Forelimb muscle (tissue), 1 donor: ENCODE data around the gene DCAF4L1. TPM values are rescaled to one million over a fixed set of nuclear protein-coding genes. Genes with fewer than 3 reads are reported as not detected.
A peak's percentile ranks its signal among the peaks of the same experiment; 100 is the strongest.

Source experiments
- DNase-seq: peaks from one replicate; pipeline ENCODE4 v3.0.0-alpha.2; 2013; ENCODE audit warnings: low read depth
- polyA plus RNA-seq: library from polyadenylated mRNA; unstranded; fragments of 120-200 nt; gene quantifications from one replicate; pipeline ENCODE4 v1.2.1, GENCODE V29; 2013; ENCODE audit not compliant: insufficient read length

DCAF4L1 gene, protein sequence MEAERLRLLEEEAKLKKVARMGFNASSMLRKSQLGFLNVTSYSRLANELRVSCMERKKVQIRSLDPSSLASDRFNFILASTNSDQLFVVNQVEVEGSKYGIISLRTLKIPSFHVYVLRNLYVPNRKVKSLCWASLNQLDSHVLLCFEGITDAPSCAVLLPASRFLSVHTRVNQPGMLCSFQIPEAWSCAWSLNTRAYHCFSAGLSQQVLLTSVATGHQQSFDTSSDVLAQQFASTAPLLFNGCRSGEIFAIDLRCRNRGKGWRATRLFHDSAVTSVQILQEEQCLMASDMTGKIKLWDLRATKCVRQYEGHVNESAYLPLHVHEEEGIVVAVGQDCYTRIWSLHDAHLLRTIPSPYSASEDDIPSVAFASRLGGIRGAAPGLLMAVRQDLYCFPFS
- 0.35 TPM for polyA plus RNA-seq

DNA sequence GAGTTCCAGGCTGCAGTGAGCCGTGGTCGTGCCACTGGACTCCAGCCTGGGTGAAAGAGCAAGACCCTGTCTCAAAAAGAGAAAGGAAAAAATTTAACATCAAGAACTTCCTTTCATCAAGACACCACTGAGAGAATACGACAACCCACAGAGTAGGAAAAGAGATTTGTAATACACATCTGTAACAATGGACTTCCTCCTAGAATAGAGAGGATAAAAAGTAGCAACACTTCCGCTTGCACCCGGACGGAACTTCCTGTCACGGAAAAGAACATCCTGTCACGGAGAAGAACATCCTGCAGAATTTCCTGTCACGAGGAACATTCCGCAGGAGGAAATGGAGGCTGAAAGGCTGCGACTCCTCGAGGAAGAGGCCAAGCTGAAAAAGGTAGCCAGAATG, at the start of gene DCAF4L1:
DCAF4L1 (plus strand) TSS at position 301 of the 400 bp plus-strand sequence; CDS start at position 338, 37 bp downstream.
- no peak for DNase-seq

DNA sequence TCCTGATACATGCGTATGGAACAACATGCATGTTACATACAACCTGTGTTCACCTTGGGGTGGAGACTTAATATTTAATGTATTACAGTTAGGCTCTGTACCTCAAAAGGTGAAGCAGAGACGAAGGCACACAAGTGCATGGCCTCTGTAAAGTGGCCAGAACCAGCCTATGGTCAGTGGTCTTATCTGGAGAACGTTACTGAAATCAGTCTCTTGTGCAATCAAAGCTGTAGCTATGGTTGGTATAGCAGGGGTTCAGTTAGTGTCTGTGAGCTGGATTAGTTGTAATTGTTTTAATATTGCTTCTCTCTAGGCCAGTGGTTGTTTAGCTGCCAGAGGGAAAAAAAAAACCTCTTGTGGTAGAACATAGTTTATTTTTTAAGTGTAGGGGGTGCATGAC, 48.6 kb upstream of the DCAF4L1 start:
- no peak for DNase-seq

DNA sequence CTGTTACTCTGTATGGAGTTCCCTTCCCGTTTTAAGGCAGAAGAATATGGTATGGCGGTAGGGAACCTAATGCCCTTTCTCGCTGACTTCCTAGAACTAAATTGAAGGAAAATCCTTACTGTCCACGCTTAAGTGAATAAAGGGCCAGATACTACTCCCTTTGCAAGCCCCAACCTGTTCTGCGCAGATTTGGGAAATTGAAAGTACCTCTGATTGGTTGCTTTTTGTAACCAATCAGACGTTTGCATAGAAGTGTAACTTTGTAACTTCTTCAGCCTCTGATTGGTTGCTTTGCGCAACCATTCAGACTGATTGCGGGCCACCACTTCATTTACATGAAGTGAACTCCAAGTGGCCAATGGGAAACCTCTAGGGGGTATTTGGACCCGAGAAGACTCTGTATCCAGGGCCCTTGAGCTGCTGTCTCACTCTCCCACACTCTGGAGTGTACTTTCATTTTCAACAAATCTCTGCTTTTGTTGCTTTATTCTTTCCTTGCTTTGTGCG, 47.5 kb upstream of the DCAF4L1 start:
- no peak for DNase-seq

DNA sequence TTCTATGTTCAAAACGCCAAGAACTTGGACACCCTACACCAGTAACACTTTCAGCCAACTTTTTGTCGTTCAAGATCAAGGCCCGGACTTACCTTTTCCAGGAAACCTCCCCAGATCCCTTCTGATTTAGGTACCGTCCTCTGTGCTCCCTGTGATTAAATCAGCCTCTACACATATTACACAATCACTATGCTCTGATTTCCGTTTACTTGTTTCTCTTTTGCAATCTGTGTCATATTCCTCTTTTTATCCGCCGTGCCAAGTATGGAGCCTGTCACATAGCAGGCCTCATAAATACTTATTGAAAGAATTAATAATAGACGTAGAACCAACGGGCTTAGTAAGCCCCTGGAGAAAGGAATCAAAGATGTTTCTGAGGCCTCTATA, 47.0 kb upstream of the DCAF4L1 start:
- DNase-seq: no peak

DNA sequence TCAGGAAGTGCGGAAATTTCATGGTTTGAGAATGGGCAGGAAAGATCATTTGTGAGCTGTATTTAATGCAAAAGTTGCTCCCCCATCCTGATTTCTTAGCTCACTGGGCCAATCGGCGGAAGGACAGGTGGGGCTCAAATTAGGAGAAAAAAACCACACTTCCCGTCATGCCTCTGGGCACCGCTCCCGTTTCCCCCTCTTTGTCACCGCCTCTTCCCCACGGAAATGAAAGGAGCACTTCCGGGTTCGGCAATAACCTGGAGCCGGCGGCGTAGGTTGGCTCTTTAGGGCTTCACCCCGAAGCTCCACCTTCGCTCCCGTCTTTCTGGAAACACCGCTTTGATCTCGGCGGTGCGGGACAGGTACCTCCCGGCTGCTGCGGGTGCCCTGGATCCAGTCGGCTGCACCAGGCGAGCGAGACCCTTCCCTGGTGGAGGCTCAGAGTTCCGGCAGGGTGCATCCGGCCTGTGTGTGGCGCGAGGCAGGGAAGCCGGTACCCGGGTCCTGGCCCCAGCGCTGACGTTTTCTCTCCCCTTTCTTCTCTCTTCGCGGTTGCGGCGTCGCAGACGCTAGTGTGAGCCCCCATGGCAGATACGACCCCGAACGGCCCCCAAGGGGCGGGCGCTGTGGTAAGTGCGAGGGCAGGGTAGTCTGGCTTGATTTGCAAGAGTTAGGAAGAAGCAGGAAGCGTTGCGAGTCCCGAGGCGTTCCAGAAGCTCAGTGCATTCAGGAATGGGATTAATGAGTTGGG, 46.5 kb upstream of the DCAF4L1 start, which contains the start of gene TMEM33:
TMEM33 (plus strand) TSS at position 529 of the 751 bp plus-strand sequence; CDS start at position 585, 56 bp downstream.
- peak; percentile 75 for DNase-seq

DNA sequence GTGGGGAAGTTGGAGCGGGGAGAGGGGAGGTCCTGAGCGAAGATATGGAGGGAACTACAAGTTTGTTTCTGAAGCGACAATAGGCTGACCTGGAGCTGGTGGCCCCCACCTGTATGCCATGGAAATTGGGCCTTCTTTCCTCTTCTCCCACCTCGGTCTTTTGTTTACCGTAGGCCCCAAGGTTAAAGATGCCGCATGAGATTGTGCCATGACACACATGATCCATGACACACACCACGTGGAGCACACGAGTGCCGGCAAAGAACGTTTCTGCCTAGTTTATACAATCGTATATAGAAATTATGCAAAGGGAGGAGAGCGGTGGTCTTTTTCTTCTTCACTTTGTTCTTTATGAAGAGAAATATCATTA, 45.9 kb upstream of the DCAF4L1 start:
- no peak for DNase-seq

DNA sequence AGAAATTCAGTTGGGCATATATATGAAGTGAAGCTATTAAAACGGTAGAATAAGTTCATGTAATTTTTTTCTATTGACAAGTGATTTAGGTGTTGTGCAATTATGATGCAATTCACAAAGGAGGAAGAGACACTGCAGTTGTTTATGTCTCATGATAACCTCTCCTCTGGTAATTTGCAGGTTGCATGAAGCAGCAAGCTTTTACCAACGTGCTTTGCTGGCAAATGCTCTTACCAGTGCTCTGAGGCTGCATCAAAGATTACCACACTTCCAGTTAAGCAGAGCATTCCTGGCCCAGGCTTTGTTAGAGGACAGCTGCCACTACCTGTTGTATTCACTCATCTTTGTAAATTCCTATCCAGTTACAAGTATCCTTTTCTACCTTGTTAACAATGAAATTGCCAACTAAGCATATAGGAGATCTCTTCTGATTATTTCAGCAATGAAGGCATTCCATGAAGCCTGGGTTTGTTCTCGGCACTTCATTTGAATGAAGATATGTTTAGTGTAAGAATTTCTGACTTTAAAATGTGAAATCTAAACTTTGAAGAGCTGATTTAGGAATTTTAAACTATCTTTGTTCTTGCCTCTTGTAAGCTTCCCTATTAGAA, 42.4 kb upstream of the DCAF4L1 start:
- no peak for DNase-seq

DNA sequence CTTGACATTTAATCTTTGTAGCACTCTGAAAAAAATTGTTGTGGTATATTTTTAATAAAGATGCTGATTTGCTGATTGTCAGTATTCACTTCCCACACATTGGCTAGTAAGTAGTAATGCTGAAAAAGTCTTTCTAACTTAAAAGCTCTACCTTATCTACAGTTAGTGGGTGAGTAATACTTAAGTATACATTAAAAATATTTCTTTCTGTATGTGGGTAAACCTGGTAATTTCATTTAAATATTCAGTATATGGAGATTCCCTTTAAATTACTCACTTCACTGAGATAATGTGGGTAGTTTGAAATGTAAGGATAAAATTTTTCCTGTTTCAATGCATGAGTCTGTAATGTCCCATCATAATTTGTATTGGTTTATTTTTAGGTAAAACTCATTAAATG, 40.7 kb upstream of the DCAF4L1 start:
- no peak for DNase-seq

DNA sequence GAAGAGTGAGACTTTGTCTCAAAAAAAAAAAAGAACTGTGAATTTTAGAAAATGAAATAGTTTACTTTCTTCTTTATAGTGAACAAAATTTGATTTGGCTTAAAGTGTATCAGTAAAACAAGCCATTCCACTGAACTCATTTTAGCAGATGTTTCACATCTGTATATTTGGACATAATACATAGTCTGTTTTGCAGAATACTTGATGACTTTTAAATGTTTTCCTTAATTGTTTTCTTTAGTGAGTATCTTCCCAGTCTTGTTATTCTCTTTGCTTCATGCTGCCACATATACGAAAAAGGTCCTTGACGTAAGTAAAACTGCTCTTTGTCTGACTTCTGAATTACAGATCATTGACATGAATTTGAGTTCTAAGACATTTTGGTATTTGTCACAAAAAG, 38.0 kb upstream of the DCAF4L1 start:
- DNase-seq: no peak

DNA sequence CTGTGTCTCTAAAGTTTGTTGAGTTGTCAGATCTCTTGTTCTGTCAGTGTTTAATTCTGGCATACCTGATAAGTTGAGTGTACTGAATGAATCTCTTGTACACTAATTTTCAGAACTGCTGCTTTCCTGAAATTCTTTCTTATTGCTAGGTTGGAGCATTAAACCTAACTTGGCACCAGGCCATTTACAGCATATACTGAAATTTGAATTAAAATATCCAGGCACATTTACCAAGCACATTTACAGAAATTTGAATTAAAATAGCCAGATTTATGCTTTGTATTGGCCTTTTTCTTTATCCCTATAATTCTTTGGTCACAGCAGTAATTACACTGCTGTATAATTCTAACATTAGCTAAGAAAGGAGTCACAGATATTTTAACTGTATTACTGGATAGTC, 37.5 kb upstream of the DCAF4L1 start:
- DNase-seq: no peak

DNA sequence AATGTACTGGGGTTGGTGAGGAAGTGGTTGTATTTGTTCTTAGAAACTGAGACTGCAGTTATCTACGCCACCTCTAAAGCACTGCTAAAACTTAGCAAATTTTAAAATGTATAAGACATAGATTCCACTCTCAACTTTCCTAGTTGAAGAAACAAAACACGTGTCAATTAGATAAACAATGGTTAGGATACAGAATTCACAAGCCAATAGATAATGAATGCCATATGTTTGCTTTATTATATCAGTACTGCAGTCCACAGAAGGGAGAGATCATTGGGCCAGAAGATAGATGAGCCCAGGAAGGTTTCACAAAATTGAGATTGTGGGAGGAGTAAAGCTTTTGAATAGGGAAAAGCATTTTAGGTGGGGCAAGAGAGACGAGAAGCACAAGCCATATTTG, 32.0 kb upstream of the DCAF4L1 start:
- DNase-seq: no peak

DNA sequence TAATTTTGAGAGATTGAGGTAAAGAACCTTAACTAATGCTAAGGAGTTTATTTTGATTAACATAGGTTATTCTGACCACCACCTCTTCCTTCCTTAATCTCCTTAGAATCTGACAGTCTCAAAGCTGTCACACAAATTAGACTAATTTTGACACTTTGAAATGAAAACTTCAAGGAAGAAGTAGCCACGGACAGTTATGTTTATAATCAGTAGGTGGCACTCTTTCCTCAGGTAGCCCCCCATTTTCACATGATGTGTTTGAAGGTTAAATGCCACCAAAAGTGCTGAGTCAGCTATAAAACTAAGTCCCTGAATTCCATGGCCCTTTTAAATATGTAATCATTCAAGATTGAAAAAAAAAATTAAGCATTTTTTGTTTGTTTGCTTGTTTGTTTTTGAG, 23.9 kb upstream of the DCAF4L1 start:
- no peak for DNase-seq

DNA sequence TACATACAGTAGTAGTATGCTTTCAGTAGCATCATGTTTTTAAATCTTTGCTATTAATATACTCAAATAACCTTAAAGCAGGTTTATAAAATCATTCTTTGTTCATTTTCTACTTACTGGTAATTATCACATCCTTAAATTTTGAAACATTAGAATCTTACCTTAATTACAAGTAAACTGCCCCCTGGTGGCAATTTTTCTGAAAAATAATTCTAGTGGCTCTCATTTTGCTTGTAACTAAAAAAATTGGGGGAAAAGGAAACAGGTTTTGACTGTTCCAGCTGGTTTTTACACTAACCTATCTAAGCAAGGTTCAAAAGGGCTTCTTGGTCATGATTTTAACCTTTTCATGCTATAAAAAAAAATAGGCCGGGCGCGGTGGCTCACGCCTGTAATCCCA, 18.5 kb upstream of the DCAF4L1 start:
- no peak for DNase-seq

DNA sequence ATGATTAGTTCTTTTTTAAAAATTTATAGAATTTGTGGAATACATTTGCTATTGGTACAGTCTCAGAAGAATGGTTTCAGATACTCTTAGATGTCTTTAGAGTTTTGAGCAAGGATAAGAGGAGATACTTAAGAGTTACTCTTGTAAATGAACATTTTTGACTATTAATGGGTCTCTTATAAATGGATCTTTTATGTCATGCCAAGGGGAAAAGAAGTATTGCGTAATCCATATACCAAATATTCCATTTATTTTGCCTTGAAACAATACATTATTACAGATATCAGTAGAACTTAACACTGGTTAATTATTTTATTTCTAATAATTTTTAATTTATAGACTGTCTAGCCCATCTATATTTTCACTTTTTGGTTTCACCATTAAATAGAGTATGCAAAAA, 17.2 kb upstream of the DCAF4L1 start:
- DNase-seq: no peak

DNA sequence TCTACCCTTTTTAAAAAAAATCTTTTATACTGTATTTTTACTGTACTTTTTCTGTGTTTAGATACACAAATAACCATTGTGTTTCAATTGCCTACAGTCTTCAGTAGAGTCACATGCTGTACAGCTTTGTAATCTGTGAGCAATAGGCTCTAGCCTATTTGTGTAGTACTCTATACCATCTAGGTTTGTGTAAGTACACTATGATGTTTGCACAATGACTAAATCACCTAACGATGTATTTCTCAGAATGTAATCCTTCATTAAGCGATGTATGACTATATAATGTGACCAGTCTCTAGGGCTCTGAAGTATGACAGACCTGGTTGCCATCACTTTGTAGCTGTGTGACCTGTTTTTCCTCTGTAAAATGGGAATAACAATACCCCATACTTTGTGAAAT, 14.2 kb upstream of the DCAF4L1 start:
- no peak for DNase-seq

DNA sequence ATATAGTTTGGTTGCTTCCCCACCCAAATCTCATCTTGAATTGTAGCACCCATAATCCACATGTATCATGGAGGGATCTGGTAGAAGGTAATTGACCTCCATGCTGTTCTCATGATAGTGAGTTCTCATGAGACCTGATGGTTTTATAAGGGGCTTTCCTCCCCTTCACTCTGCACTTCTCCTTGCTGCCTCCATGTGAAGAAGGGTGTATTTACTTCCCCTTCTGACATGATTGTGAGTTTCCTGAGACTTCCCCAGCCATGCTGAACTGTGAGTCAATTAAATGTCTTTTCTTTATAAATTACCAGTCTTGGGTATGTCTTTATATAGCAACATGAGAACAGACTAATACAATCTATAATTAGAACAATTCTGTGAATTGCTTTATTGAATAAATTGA, 11.9 kb upstream of the DCAF4L1 start:
- no peak for DNase-seq

DNA sequence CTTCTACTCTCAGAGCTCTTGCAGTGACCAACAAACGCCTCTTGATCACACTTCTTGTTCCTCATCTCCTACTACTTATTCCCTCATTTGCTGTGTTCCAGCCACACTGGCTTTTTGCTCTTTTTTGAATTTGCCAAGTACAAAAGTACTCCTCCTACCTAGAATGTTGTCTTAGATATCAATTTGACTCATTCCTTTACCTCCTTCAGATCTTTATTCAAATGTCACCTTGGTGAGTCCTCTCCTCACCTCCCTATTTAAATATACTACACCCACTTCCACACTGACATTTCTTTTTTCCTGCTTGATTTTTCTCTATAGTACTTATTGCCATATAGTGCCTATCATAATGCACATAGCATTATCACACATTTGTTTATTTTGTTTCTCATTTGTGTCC, 6.2 kb upstream of the DCAF4L1 start:
- no peak for DNase-seq

DNA sequence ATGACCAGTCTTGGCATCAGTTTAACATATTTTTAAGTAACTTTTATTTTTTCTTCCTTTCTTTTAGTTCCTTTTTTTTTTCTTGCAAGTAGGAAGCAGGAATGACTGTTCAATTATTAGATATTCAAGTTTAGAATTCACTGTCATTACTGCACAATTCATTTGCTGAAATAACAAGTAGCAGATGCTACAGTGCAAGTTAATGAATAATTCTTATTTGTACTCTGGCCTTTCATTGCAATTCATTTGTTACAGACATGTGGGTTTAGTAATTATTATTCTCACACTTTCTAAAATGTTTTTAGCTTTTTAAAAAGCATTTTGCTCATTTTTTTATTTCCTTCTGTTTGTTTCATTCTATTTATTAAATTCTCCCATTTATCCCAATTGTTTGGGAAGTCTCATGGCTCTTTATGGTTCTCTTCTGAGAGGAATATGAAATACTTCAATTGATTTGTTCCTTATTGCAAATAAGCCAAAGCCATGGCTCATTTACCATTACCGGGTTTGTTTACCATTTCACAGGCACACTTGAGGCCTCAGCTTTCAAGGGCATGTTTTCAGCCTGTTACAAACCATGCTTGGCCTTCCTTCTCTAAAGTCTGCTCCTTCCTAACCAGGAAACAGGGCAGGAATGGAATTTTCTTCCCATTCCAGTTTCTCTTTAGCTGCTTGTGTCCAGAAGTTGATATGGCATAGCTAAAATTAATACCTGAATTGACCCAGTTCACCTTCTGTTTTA, 4.6 kb upstream of the DCAF4L1 start:
- no peak for DNase-seq

DNA sequence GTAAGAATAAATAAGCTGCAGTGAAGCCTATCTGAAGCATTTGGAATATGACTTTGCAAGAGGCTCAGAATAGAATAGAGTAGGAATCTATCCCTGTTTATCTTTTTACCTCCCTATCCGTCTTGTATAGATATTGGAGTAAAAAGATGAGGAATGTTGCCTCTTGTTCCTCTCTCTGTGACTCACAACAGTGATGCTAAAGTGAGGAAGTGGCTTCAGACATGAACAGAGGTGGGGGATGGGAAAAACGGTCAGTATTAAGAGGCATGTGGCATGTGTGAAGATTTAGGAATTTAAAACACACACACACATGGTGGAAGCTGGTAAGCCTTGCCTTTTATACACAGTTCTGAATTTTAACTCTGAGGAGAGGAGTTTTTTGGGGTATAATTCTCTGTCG, 3.8 kb upstream of the DCAF4L1 start:
- DNase-seq: no peak

DNA sequence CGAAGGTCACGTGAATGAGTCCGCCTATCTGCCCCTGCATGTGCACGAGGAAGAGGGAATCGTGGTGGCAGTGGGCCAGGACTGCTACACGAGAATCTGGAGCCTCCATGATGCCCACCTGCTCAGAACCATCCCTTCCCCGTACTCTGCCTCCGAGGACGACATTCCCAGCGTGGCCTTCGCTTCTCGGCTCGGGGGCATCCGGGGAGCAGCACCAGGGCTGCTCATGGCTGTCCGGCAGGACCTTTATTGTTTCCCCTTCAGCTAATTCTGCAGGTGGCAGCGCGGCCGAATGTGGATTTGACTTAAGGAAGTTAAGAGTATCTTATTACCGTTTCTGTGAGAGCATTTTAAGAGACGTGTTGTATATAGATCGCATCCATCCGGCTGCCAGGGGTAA, 1.2 kb downstream of the DCAF4L1 start:
- no peak for DNase-seq

DNA sequence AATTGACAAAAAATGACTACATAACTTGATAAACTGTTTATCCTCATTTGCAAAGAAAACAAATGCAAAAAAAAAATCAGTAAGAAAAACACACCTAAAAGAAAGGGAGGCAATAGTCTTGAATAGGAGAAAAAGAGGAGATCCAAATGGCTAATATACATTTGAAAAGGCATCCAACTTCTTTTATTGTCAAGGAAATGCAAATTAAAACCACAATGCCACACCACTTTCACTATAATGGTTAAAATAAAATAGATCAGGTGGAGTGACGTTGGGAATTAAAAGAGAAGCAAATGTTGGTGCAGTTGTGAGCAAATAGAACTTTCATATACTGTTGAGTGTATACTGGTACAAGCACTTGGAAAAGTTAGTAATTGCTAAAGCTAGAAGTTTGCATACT, 3.6 kb downstream of the DCAF4L1 start:
- DNase-seq: no peak

DNA sequence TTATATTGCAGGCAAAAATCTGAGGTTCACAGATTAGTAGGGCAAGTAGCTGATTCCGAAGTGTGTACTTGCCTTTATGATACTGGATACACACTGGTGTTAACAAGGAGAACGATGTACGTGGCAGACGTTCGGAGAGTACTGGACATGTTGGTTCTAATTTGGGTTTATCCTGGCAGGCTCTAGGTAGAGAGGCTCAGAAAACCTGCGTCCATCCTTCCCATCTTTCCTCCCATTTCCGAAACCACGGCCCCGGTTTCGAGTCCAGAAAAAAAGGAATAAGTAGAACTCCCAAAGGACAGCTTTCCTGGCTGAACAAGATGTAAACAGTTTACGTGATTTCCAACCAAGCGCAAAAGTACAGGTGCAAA, 8.4 kb downstream of the DCAF4L1 start:
- DNase-seq: peak; percentile 1
